Stimulated activated CD8-positive, alpha-beta memory T cell treated with anti-CD3 and anti-CD28 coated beads, Interleukin-15, amount 100 ng/mL, for 4 hours (primary cell): ENCODE measurements around the gene WFDC1.

Experiments
- DNase-seq, 2 donors: peaks; one replicate each; pipeline ENCODE4 v3.0.0-alpha.2; 2020; ENCODE audit warnings: low read depth in 2 of 2

WFDC1 gene

GRCh38 chr16:84294531-84295142 lies at the start of gene WFDC1:
TSS of gene WFDC1 (plus strand) at chr16:84294878. CDS start at chr16:84294972, 94 bp downstream.
- DNase-seq: no peak

GRCh38 chr16:84245956-84246678 lies 48.6 kb upstream of the WFDC1 start:
- no peak for DNase-seq

- DNase-seq: no peak
These were observed 48.0 kb upstream of the WFDC1 start for GRCh38 chr16:84246679-84247077.

- no peak for DNase-seq
These were observed 47.3 kb upstream of the WFDC1 start for GRCh38 chr16:84247331-84247730.

GRCh38 chr16:84247844-84248243 lies 46.8 kb upstream of the WFDC1 start:
- no peak for DNase-seq

- DNase-seq: no peak
These were observed 42.5 kb upstream of the WFDC1 start for GRCh38 chr16:84252184-84252583.

GRCh38 chr16:84253173-84253572 lies 41.5 kb upstream of the WFDC1 start:
- no peak for DNase-seq

- DNase-seq: no peak
These were observed 40.6 kb upstream of the WFDC1 start for GRCh38 chr16:84254062-84254461.

- DNase-seq: no peak
These were observed 39.4 kb upstream of the WFDC1 start for GRCh38 chr16:84255050-84255810.

- DNase-seq: no peak
These were observed 36.4 kb upstream of the WFDC1 start for GRCh38 chr16:84258266-84258665.

- DNase-seq: no peak
These were observed 35.0 kb upstream of the WFDC1 start for GRCh38 chr16:84259691-84260090.

- DNase-seq: no peak
These were observed 33.7 kb upstream of the WFDC1 start for GRCh38 chr16:84260766-84261554.

GRCh38 chr16:84262031-84262430 lies 32.6 kb upstream of the WFDC1 start:
- no peak for DNase-seq

- DNase-seq: no peak
These were observed 31.7 kb upstream of the WFDC1 start for GRCh38 chr16:84262939-84263338.

- no peak for DNase-seq
These were observed 28.2 kb upstream of the WFDC1 start for GRCh38 chr16:84266451-84266850.

GRCh38 chr16:84267380-84267779 lies 27.3 kb upstream of the WFDC1 start:
- DNase-seq: no peak

GRCh38 chr16:84268291-84269040 lies 26.2 kb upstream of the WFDC1 start:
- DNase-seq: no peak

- DNase-seq: no peak
These were observed 24.6 kb upstream of the WFDC1 start for GRCh38 chr16:84270071-84270470.

- DNase-seq: no peak
These were observed 24.1 kb upstream of the WFDC1 start for GRCh38 chr16:84270531-84270930.

- DNase-seq: no peak
These were observed 23.6 kb upstream of the WFDC1 start for GRCh38 chr16:84271037-84271436.

GRCh38 chr16:84271866-84272265 lies 22.8 kb upstream of the WFDC1 start:
- no peak for DNase-seq
